Stimulated activated naive CD8-positive, alpha-beta T cell treated with anti-CD3 and anti-CD28 coated beads, Interleukin-15, Interleukin-2, amounts not matched to agents 100 ng/mL and 50 ng/mL, for 24 hours (primary cell): ENCODE measurements around the gene GDF7.
A peak's percentile ranks its signal among the peaks of the same experiment; 100 is the strongest.

ENCODE experiments used
- H3K27ac Mint-ChIP-seq: one replicate; pipeline ENCODE4 v1.8.0; 2021; ENCODE audit warnings: mild to moderate bottlenecking, mixed read lengths
- H3K27me3 Mint-ChIP-seq: one replicate; pipeline ENCODE4 v1.8.0; 2021; ENCODE audit warnings: mixed read lengths
- H3K36me3 Mint-ChIP-seq: one replicate; pipeline ENCODE4 v1.8.0; 2021; ENCODE audit warnings: low read depth, mixed read lengths
- H3K4me1 Mint-ChIP-seq: one replicate; pipeline ENCODE4 v1.8.0; 2021; ENCODE audit warnings: low read depth, mixed read lengths
- H3K4me3 Mint-ChIP-seq: one replicate; pipeline ENCODE4 v1.8.0; 2021; ENCODE audit warnings: mild to moderate bottlenecking, mixed read lengths
- H3K9me3 Mint-ChIP-seq: one replicate; pipeline ENCODE4 v1.8.0; 2021; ENCODE audit warnings: mixed read lengths

The GDF7 gene

GRCh38 chr2:20666304-20667150, at the start of gene GDF7:
GDF7 (plus strand) TSS chr2:20667144; CDS start chr2:20667240, 96 bp downstream.
- Mint-ChIP-seq H3K27me3 (peaks cover 67% of the 10 kb centered on the region), H3K4me1 (peaks cover 8% of the 10 kb centered on the region), H3K9me3 (no peaks in the 10 kb centered on the region), H3K27ac (no peak within 1 kb of the TSS), H3K4me3 (peak within 1 kb of the TSS; percentile 71), H3K36me3 (no peaks in the 10 kb centered on the region)

GRCh38 chr2:20617892-20618467, 49.0 kb upstream of the GDF7 start:
- H3K27me3 Mint-ChIP-seq = no peaks in the 10 kb centered on the region
- H3K4me1 Mint-ChIP-seq = no peaks in the 10 kb centered on the region
- no peak overlapping the region for H3K27ac Mint-ChIP-seq
- no peaks in the 10 kb centered on the region for H3K9me3 Mint-ChIP-seq
- H3K4me3 Mint-ChIP-seq = no peak overlapping the region
- H3K36me3 Mint-ChIP-seq = peaks cover 5% of the 10 kb centered on the region

GRCh38 chr2:20618468-20618885, 48.5 kb upstream of the GDF7 start:
- Mint-ChIP-seq H3K4me3 (no peak overlapping the region), H3K9me3 (no peaks in the 10 kb centered on the region), H3K27me3 (no peaks in the 10 kb centered on the region), H3K4me1 (no peaks in the 10 kb centered on the region), H3K27ac (no peak overlapping the region), H3K36me3 (peaks cover 5% of the 10 kb centered on the region)

GRCh38 chr2:20618886-20619521, 47.9 kb upstream of the GDF7 start:
- H3K27ac Mint-ChIP-seq = no peak overlapping the region
- no peaks in the 10 kb centered on the region for H3K4me1 Mint-ChIP-seq
- H3K36me3 Mint-ChIP-seq = peaks cover 5% of the 10 kb centered on the region
- no peaks in the 10 kb centered on the region for H3K27me3 Mint-ChIP-seq
- H3K4me3 Mint-ChIP-seq = no peak overlapping the region
- no peaks in the 10 kb centered on the region for H3K9me3 Mint-ChIP-seq

- H3K4me3 Mint-ChIP-seq = no peak overlapping the region
- H3K4me1 Mint-ChIP-seq = no peaks in the 10 kb centered on the region
- no peaks in the 10 kb centered on the region for H3K9me3 Mint-ChIP-seq
- H3K27ac Mint-ChIP-seq = no peak overlapping the region
- H3K36me3 Mint-ChIP-seq = peaks cover 5% of the 10 kb centered on the region
- H3K27me3 Mint-ChIP-seq = no peaks in the 10 kb centered on the region
These were observed 47.3 kb upstream of the GDF7 start for GRCh38 chr2:20619624-20620024.

- no peaks in the 10 kb centered on the region for H3K9me3 Mint-ChIP-seq
- H3K4me1 Mint-ChIP-seq = no peaks in the 10 kb centered on the region
- no peak overlapping the region for H3K27ac Mint-ChIP-seq
- peaks cover 5% of the 10 kb centered on the region for H3K36me3 Mint-ChIP-seq
- no peaks in the 10 kb centered on the region for H3K27me3 Mint-ChIP-seq
- no peak overlapping the region for H3K4me3 Mint-ChIP-seq
These were observed 46.7 kb upstream of the GDF7 start for GRCh38 chr2:20620271-20620681.

- Mint-ChIP-seq H3K4me1 (no peaks in the 10 kb centered on the region), H3K27me3 (no peaks in the 10 kb centered on the region), H3K9me3 (no peaks in the 10 kb centered on the region), H3K36me3 (peaks cover 5% of the 10 kb centered on the region), H3K27ac (no peak overlapping the region), H3K4me3 (no peak overlapping the region)
These were observed 46.1 kb upstream of the GDF7 start for GRCh38 chr2:20620696-20621365.

GRCh38 chr2:20621366-20622295, 45.3 kb upstream of the GDF7 start:
- peaks cover 5% of the 10 kb centered on the region for H3K36me3 Mint-ChIP-seq
- no peak overlapping the region for H3K27ac Mint-ChIP-seq
- no peaks in the 10 kb centered on the region for H3K9me3 Mint-ChIP-seq
- H3K27me3 Mint-ChIP-seq = no peaks in the 10 kb centered on the region
- no peak overlapping the region for H3K4me3 Mint-ChIP-seq
- no peaks in the 10 kb centered on the region for H3K4me1 Mint-ChIP-seq

- Mint-ChIP-seq H3K9me3 (no peaks in the 10 kb centered on the region), H3K4me3 (no peak overlapping the region), H3K4me1 (no peaks in the 10 kb centered on the region), H3K27me3 (no peaks in the 10 kb centered on the region), H3K36me3 (peaks cover 5% of the 10 kb centered on the region), H3K27ac (no peak overlapping the region)
These were observed 44.7 kb upstream of the GDF7 start for GRCh38 chr2:20622296-20622686.

- Mint-ChIP-seq H3K4me3 (no peak overlapping the region), H3K36me3 (peaks cover 5% of the 10 kb centered on the region), H3K27me3 (no peaks in the 10 kb centered on the region), H3K9me3 (no peaks in the 10 kb centered on the region), H3K4me1 (no peaks in the 10 kb centered on the region), H3K27ac (no peak overlapping the region)
These were observed 44.2 kb upstream of the GDF7 start for GRCh38 chr2:20622731-20623130.

GRCh38 chr2:20623241-20623640, 43.7 kb upstream of the GDF7 start:
- peaks cover 5% of the 10 kb centered on the region for H3K36me3 Mint-ChIP-seq
- no peaks in the 10 kb centered on the region for H3K9me3 Mint-ChIP-seq
- H3K27ac Mint-ChIP-seq = no peak overlapping the region
- no peaks in the 10 kb centered on the region for H3K4me1 Mint-ChIP-seq
- no peak overlapping the region for H3K4me3 Mint-ChIP-seq
- no peaks in the 10 kb centered on the region for H3K27me3 Mint-ChIP-seq

- H3K27me3 Mint-ChIP-seq = no peaks in the 10 kb centered on the region
- H3K4me3 Mint-ChIP-seq = no peak overlapping the region
- H3K4me1 Mint-ChIP-seq = no peaks in the 10 kb centered on the region
- H3K36me3 Mint-ChIP-seq = peaks cover 5% of the 10 kb centered on the region
- no peaks in the 10 kb centered on the region for H3K9me3 Mint-ChIP-seq
- no peak overlapping the region for H3K27ac Mint-ChIP-seq
These were observed 43.2 kb upstream of the GDF7 start for GRCh38 chr2:20623741-20624155.

GRCh38 chr2:20624156-20624883, 42.6 kb upstream of the GDF7 start:
- H3K27ac Mint-ChIP-seq = no peak overlapping the region
- H3K36me3 Mint-ChIP-seq = peaks cover 5% of the 10 kb centered on the region

More at GRCh38 chr2:20624156-20624883, 42.6 kb upstream of the GDF7 start:
- Mint-ChIP-seq H3K4me3 (no peak overlapping the region), H3K4me1 (no peaks in the 10 kb centered on the region), H3K9me3 (no peaks in the 10 kb centered on the region), H3K27me3 (no peaks in the 10 kb centered on the region)
